ENCODE measurements around the gene HDAC7. TPM values are rescaled to one million over a fixed set of nuclear protein-coding genes. Genes with fewer than 3 reads are reported as not detected.

HDAC7 gene
- total and polyA plus RNA-seq, 2 experiments from 2014 or later = 41.3 to 60.1 TPM

GRCh38 chr12:47863985-47864384 lies 44.3 kb upstream of the HDAC7 start:
- H3K79me2 ChIP-seq (replicated peaks; ENCODE audit: insufficient read depth) = no peaks in the 10 kb centered on the region
- H3K4me1 Mint-ChIP-seq = no peaks in the 10 kb centered on the region
- DNase-seq (ENCODE audit: low spot score) (no peak), ATAC-seq (no peak)
- no peak overlapping the region for H3K4me3 ChIP-seq
- no peak overlapping the region for H2AFZ ChIP-seq
- H3K36me3 ChIP-seq (ENCODE audit: insufficient read depth) = no peaks in the 10 kb centered on the region
- H3K4me1 ChIP-seq (ENCODE audit: insufficient read depth) = no peaks in the 10 kb centered on the region
- TF ChIP-seq REST (IDR thresholded peaks at IDR 0.05; ENCODE audit: unreplicated experiment) (no peak), STAT1 (IDR thresholded peaks at IDR 0.05; ENCODE audit: unreplicated experiment) (no peak), CTCF (conservative IDR thresholded peaks at IDR 0.05; ENCODE audit: low read depth in 2 of 2) (no peak), EZH2 (IDR thresholded peaks at IDR 0.05; ENCODE audit: low read depth, unreplicated experiment) (no peak), ZNF331 (CRISPR knock-in tag; IDR thresholded peaks at IDR 0.05; ENCODE audit: low read depth) (no peak), JUNB (IDR thresholded peaks at IDR 0.05; ENCODE audit: unreplicated experiment) (no peak), NANOG (IDR thresholded peaks at IDR 0.05; ENCODE audit: borderline replicate concordance) (no peak), ZNF114 (CRISPR knock-in tag; IDR thresholded peaks at IDR 0.05) (no peak), CREB1 (CRISPR knock-in tag; IDR thresholded peaks at IDR 0.05; ENCODE audit: low read depth) (no peak), ZNF462 (CRISPR knock-in tag; IDR thresholded peaks at IDR 0.05) (no peak), EZH2phosphoT487 (IDR thresholded peaks at IDR 0.05; ENCODE audit: unreplicated experiment) (no peak), POLR2AphosphoS5 (IDR thresholded peaks at IDR 0.05; ENCODE audit: low read depth) (no peak), ETS1 (IDR thresholded peaks at IDR 0.05) (no peak)
- H4K20me1 ChIP-seq (replicated peaks; ENCODE audit: insufficient read depth) = no peaks in the 10 kb centered on the region; the same call in 1 of the 2 replicates
- no peak overlapping the region for H3K4me2 ChIP-seq
- peaks cover 4% of the 10 kb centered on the region for H3K27me3 Mint-ChIP-seq (ENCODE audit: insufficient read depth, low read depth, poor library complexity)
- no peak overlapping the region for H3K27ac ChIP-seq (ENCODE audit: low read depth)
- no peak overlapping the region for H3K4me3 Mint-ChIP-seq
- no peak overlapping the region for H3K27ac Mint-ChIP-seq
- no peaks in the 10 kb centered on the region for H3K36me3 Mint-ChIP-seq (ENCODE audit: low read depth)
- H3F3A ChIP-seq (replicated peaks; ENCODE audit: low read depth) = no peaks in the 10 kb centered on the region
- no peaks in the 10 kb centered on the region for H3K27me3 ChIP-seq (ENCODE audit: insufficient read depth)
- 0 out of 2 replicates have a peak, but pooled peaks cover 3% of the 10 kb centered on the region for H3K9me2 ChIP-seq (ENCODE audit: insufficient read depth)
- no peaks in the 10 kb centered on the region; the same call in 2 of the 3 replicates for H3K9me3 Mint-ChIP-seq

Measured in GM23338 (cell line).